K562 (cell line): ENCODE results near the gene ELOVL1.

ENCODE experiments used
- NR2C2 ChIP-seq, 2 experiments: fragments of 200-800 bp in 1 of 2; sonication (Bioruptor generic) in 1 of 2; sonication (generic) in 1 of 2; formaldehyde crosslinking in 1 of 2; IDR thresholded peaks; 2 replicates each; pipeline versions ENCODE4 v1.6.1 to v1.8.0; 2016 to 2022; ENCODE audit warnings: mild to moderate bottlenecking in 1 of 2, missing compliant biosample characterization in 1 of 2, missing genetic modification characterization in 1 of 2, missing genetic modification reagents in 1 of 2
- SREBF2 ChIP-seq: sonication (generic); formaldehyde crosslinking; IDR thresholded peaks from 2 replicates; pipeline ENCODE4 v1.4.0; 2020; ENCODE audit warnings: mild to moderate bottlenecking, missing genetic modification reagents
- TF ChIP-seq, protein P1 (sequence below): sonication (generic); formaldehyde crosslinking; IDR thresholded peaks from 2 replicates; pipeline ENCODE4 v1.9.0; 2022; ENCODE audit warnings: mild to moderate bottlenecking, missing genetic modification reagents
- TF ChIP-seq, protein P2 (sequence below): sonication (generic); formaldehyde crosslinking; IDR thresholded peaks from 2 replicates; pipeline ENCODE4 v1.5.0; 2020; ENCODE audit warnings: missing genetic modification reagents
- TF ChIP-seq, protein P3 (sequence below), 3 experiments: IDR thresholded peaks in 2 of 3; conservative IDR thresholded peaks in 1 of 3; 2 replicates each; pipeline ENCODE4 v1.5.1; 2011 to 2012; ENCODE audit warnings: low read length in 3 of 3, mild to moderate bottlenecking in 3 of 3, control low read depth in 2 of 3, improper control_type of control experiment in 1 of 3, inconsistent platforms in 1 of 3, low read depth in 1 of 3, mixed read lengths in 1 of 3, moderate library complexity in 1 of 3; ENCODE audit not compliant: insufficient read depth in 2 of 3
- TF ChIP-seq, protein P4 (sequence below): IDR thresholded peaks from 3 replicates; pipeline ENCODE4 v1.6.1; 2011; ENCODE audit warnings: borderline replicate concordance, mild to moderate bottlenecking, moderate library complexity; ENCODE audit not compliant: insufficient read length; ENCODE audit errors: extremely low read depth

DNA sequence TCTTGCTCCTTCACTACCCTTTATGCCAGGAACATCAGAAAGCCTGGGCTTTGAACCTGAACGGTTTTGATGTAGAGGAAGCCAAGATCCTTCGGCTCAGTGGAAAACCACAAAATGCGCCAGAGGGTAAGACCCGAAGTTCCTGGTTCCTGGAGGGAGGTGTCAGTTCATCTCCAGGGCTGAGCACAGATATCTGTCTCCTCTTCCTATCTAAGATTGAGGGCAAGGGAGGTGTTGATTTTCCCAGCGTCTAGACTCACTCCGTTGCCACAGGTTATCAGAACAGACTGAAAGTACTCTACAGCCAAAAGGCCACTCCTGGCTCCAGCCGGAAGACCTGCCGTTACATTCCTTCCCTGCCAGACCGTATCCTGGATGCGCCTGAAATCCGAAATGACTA is 8.1 kb downstream of the ELOVL1 start:
- TF ChIP-seq, protein P1, sequence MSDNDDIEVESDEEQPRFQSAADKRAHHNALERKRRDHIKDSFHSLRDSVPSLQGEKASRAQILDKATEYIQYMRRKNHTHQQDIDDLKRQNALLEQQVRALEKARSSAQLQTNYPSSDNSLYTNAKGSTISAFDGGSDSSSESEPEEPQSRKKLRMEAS (CRISPR knock-in tag), result no peak
- TF ChIP-seq, protein P2, sequence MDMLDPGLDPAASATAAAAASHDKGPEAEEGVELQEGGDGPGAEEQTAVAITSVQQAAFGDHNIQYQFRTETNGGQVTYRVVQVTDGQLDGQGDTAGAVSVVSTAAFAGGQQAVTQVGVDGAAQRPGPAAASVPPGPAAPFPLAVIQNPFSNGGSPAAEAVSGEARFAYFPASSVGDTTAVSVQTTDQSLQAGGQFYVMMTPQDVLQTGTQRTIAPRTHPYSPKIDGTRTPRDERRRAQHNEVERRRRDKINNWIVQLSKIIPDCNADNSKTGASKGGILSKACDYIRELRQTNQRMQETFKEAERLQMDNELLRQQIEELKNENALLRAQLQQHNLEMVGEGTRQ (CRISPR knock-in tag), result no peak
- TF ChIP-seq, protein P3, sequence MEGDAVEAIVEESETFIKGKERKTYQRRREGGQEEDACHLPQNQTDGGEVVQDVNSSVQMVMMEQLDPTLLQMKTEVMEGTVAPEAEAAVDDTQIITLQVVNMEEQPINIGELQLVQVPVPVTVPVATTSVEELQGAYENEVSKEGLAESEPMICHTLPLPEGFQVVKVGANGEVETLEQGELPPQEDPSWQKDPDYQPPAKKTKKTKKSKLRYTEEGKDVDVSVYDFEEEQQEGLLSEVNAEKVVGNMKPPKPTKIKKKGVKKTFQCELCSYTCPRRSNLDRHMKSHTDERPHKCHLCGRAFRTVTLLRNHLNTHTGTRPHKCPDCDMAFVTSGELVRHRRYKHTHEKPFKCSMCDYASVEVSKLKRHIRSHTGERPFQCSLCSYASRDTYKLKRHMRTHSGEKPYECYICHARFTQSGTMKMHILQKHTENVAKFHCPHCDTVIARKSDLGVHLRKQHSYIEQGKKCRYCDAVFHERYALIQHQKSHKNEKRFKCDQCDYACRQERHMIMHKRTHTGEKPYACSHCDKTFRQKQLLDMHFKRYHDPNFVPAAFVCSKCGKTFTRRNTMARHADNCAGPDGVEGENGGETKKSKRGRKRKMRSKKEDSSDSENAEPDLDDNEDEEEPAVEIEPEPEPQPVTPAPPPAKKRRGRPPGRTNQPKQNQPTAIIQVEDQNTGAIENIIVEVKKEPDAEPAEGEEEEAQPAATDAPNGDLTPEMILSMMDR (IDR thresholded peaks at IDR 0.05 in 2 of 3, conservative IDR thresholded peaks at IDR 0.05 in 1 of 3; ENCODE audit: insufficient read depth in 2 of 3, low read depth in 1 of 3, low read length in 3 of 3), result no peak
- TF ChIP-seq, protein P4, sequence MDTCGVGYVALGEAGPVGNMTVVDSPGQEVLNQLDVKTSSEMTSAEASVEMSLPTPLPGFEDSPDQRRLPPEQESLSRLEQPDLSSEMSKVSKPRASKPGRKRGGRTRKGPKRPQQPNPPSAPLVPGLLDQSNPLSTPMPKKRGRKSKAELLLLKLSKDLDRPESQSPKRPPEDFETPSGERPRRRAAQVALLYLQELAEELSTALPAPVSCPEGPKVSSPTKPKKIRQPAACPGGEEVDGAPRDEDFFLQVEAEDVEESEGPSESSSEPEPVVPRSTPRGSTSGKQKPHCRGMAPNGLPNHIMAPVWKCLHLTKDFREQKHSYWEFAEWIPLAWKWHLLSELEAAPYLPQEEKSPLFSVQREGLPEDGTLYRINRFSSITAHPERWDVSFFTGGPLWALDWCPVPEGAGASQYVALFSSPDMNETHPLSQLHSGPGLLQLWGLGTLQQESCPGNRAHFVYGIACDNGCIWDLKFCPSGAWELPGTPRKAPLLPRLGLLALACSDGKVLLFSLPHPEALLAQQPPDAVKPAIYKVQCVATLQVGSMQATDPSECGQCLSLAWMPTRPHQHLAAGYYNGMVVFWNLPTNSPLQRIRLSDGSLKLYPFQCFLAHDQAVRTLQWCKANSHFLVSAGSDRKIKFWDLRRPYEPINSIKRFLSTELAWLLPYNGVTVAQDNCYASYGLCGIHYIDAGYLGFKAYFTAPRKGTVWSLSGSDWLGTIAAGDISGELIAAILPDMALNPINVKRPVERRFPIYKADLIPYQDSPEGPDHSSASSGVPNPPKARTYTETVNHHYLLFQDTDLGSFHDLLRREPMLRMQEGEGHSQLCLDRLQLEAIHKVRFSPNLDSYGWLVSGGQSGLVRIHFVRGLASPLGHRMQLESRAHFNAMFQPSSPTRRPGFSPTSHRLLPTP, result no peak
- TF ChIP-seq SREBF2 (CRISPR knock-in tag), result no peak
- no peak for TF ChIP-seq NR2C2 (CRISPR knock-in tag; IDR thresholded peaks at IDR 0.05)
- TF ChIP-seq NR2C2 (tag; IDR thresholded peaks at IDR 0.05), result no peak
